CD4-positive, alpha-beta T cell (primary cell): Measurements from ENCODE around the gene CTBP1. TPM values are rescaled to one million over a fixed set of nuclear protein-coding genes. Genes with fewer than 3 reads are reported as not detected.

Source experiments
- ATAC-seq: fragments of 200-7000 bp; cut with Tn5 transposase; one replicate; pipeline ENCODE4 v1.10.0; 2022; ENCODE audit warnings: mild to moderate bottlenecking; ENCODE audit not compliant: poor library complexity
- CTCF ChIA-PET: fragments of 350-600 bp; sonication (Branson Sonifier 250); formaldehyde crosslinking; loops from one replicate; lab custom pipeline; 2021; ENCODE audit warnings: antibody characterized with exemption, inconsistent platforms; lab: Charles Lee
- POLR2A ChIA-PET: fragments of 350-600 bp; sonication (Branson Sonifier 250); formaldehyde crosslinking; loops from one replicate; lab custom pipeline; 2021; ENCODE audit warnings: antibody characterized with exemption, inconsistent platforms; lab: Charles Lee
- DNase-seq, 14 experiments: peaks; one replicate each; pipeline ENCODE4 v3.0.0-alpha.2; 2013 to 2020; ENCODE audit warnings: mixed read lengths in 2 of 14
- H3K27ac ChIP-seq, 2 donors: one replicate each; pipeline versions ENCODE4 v1.5.1 to v1.7.0; 2013; ENCODE audit warnings: low read length in 2 of 2, low read depth in 1 of 2, mild to moderate bottlenecking in 1 of 2
- H3K27me3 ChIP-seq, 2 experiments: 1 replicate in 1 of 2; 2 replicates in 1 of 2; pipeline versions ENCODE4 v1.6.1 to v1.7.0; 2013; ENCODE audit warnings: low read length in 2 of 2, control low read depth in 1 of 2, mild to moderate bottlenecking in 1 of 2, moderate library complexity in 1 of 2; ENCODE audit not compliant: insufficient read depth in 2 of 2, control insufficient read depth in 1 of 2
- H3K36me3 ChIP-seq: one replicate; pipeline ENCODE4 v1.6.1; 2013; ENCODE audit warnings: low read length, control low read depth; ENCODE audit not compliant: insufficient read depth
- H3K4me1 ChIP-seq: one replicate; pipeline ENCODE4 v1.6.1; 2013; ENCODE audit warnings: low read length, control low read depth; ENCODE audit not compliant: insufficient read depth
- H3K4me3 ChIP-seq: one replicate; pipeline ENCODE4 v1.5.1; 2013; ENCODE audit warnings: mild to moderate bottlenecking, low read length, moderate library complexity
- H3K9me3 ChIP-seq, 2 experiments: 1 replicate in 1 of 2; 2 replicates in 1 of 2; pipeline versions ENCODE4 v1.6.1 to v1.7.0; 2013; ENCODE audit warnings: low read length in 2 of 2, mild to moderate bottlenecking in 2 of 2, control low read depth in 1 of 2, moderate library complexity in 1 of 2; ENCODE audit not compliant: control insufficient read depth in 1 of 2, insufficient read depth in 1 of 2
- H3K27ac Mint-ChIP-seq: one replicate; pipeline ENCODE4 v1.8.0; 2020; ENCODE audit warnings: mixed read lengths
- H3K27me3 Mint-ChIP-seq: one replicate; pipeline ENCODE4 v1.8.0; 2021; ENCODE audit warnings: mixed read lengths
- H3K36me3 Mint-ChIP-seq: one replicate; pipeline ENCODE4 v1.8.0; 2021; ENCODE audit warnings: low read depth, mixed read lengths
- H3K4me1 Mint-ChIP-seq: one replicate; pipeline ENCODE4 v1.8.0; 2021; ENCODE audit warnings: low read depth, mixed read lengths
- H3K4me3 Mint-ChIP-seq: one replicate; pipeline ENCODE4 v1.8.0; 2020; ENCODE audit warnings: mild to moderate bottlenecking, mixed read lengths
- H3K9me3 Mint-ChIP-seq: one replicate; pipeline ENCODE4 v1.8.0; 2020; ENCODE audit warnings: mixed read lengths
- CTCF ChIP-seq: fragments of 200-600 bp; IDR thresholded peaks from one replicate; pipeline ENCODE4 v1.8.0; 2022; ENCODE audit warnings: antibody characterized with exemption, mild to moderate bottlenecking
- intact Hi-C, 2 experiments: fragments of 100-400 bp; cut with DNase I in 1 of 2; cut with micrococcal nuclease in 1 of 2; formaldehyde crosslinking; loops; one replicate each; pipeline versions ENCODE4 v1.15.1 to v1.9.0; 2023 to 2025; cut with DNase I, micrococcal nuclease
- total RNA-seq, 174 experiments: library from RNA in 2 of 174; stranded (reverse) in 2 of 174; gene quantifications; one replicate each; pipeline ENCODE4 v1.2.3 and lab custom pipeline; 2021 to 2026

CTBP1 gene
- total RNA-seq, 2 experiments from 2014 or later: 132 to 148 TPM

DNA sequence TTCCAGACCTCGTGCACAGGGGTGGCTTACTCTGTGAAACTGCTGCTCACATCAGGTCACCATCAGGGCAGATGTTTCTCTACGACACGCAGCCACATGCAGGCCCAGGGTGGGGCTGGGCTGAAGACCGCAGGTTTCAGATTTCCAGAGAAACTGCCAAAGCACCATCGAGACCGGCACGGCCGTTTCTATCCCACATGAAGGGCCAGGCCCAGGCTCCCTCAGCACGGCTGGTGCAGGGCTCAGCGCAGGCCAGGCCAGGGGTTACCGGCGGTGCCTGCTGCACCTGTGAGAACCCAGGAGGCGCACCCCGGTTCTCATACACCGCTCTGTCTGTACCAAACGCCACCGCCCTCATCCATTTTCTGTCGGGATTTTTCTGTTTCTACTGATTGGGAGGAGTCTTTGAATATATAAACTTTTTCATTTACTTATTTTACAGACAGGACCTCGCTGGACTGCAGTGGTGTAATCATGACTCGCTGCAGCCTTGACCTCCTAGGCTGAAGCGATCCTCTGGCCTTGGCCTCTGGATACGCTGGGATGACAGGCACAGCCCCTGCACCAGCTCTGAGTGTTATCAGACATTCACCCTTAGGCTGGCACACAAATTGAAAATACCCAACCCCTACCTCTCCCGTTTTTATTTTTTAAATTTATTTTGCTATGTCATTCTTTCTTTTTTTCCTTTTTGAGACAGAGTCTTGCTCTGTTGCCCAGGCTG, 17.1 kb downstream of the CTBP1 start:
- POLR2A ChIA-PET: no interaction called here
- Histone ChIP-seq H3K36me3 (peaks cover 92% of the 10 kb centered on the region), H3K27ac (no peak overlapping the region)

GRCh38 chr4:1230971-1231636, 17.8 kb downstream of the CTBP1 start:
- Histone ChIP-seq H3K9me3 (no peaks in the 10 kb centered on the region), H3K36me3 (peaks cover 92% of the 10 kb centered on the region), H3K27ac (no peak overlapping the region), H3K4me3 (no peak overlapping the region), H3K27me3 (no peaks in the 10 kb centered on the region), H3K4me1 (peaks cover 3% of the 10 kb centered on the region)
- CTCF ChIA-PET: no interaction called here
- Mint-ChIP-seq H3K27me3 (no peaks in the 10 kb centered on the region), H3K4me1 (no peaks in the 10 kb centered on the region), H3K36me3 (peaks cover 82% of the 10 kb centered on the region), H3K9me3 (no peaks in the 10 kb centered on the region), H3K4me3 (no peak overlapping the region), H3K27ac (no peak overlapping the region)
- no peak for TF ChIP-seq CTCF
- intact Hi-C loops: no loop called here
- DNase-seq (no peak), ATAC-seq (no peak)
- POLR2A ChIA-PET: no interaction called here

More for the DNA sequence above, 17.1 kb downstream of the CTBP1 start:
- no peaks in the 10 kb centered on the region for H3K9me3 Mint-ChIP-seq
- H3K27ac Mint-ChIP-seq: peak overlapping the region; percentile 42
- no peak for DNase-seq
- H3K36me3 Mint-ChIP-seq: peaks cover 76% of the 10 kb centered on the region
- no peaks in the 10 kb centered on the region for H3K4me1 Mint-ChIP-seq
- no peaks in the 10 kb centered on the region for H3K27me3 Mint-ChIP-seq
- Histone ChIP-seq H3K9me3 (no peaks in the 10 kb centered on the region), H3K4me3 (no peak overlapping the region), H3K27me3 (no peaks in the 10 kb centered on the region), H3K4me1 (peaks cover 3% of the 10 kb centered on the region)
- no peak overlapping the region for H3K4me3 Mint-ChIP-seq
- CTCF ChIA-PET: no interaction called here
- TF ChIP-seq CTCF: no peak
- no peak for ATAC-seq
- intact Hi-C loops: no loop called here

- ATAC-seq (no peak), DNase-seq (no peak)
- Mint-ChIP-seq H3K27me3 (no peaks in the 10 kb centered on the region), H3K36me3 (peaks cover 81% of the 10 kb centered on the region), H3K4me1 (no peaks in the 10 kb centered on the region), H3K9me3 (no peaks in the 10 kb centered on the region), H3K27ac (no peak overlapping the region), H3K4me3 (no peak overlapping the region)
- intact Hi-C loops: no loop called here
- TF ChIP-seq CTCF: no peak
- peaks cover 3% of the 10 kb centered on the region for H3K4me1 ChIP-seq
- no peak overlapping the region for H3K4me3 ChIP-seq
- no peaks in the 10 kb centered on the region for H3K27me3 ChIP-seq
- no peak overlapping the region for H3K27ac ChIP-seq
- POLR2A ChIA-PET: interaction anchor here (0.9 kb wide), 1 partner anchor 17 kb away, joined by 3 read pairs; no protein-coding TSS in a partner anchor
- H3K9me3 ChIP-seq: no peaks in the 10 kb centered on the region
- H3K36me3 ChIP-seq: peaks cover 91% of the 10 kb centered on the region
- CTCF ChIA-PET: no interaction called here
Observed at GRCh38 chr4:1230316-1230715, 18.6 kb downstream of the CTBP1 start.
